ENCODE measurements around the gene CELF2.
"Not testable (repeated sequence)": the region's sequence is repeated elsewhere in the genome, so short reads cannot be mapped to it uniquely, and the experiment has no call there.

CELF2 gene

GRCh38 chr10:11119843-11120242 is 102.2 kb downstream of the CELF2 start:
- no peaks in the 10 kb centered on the region for H3K27me3 ChIP-seq (ENCODE audit: control insufficient read depth in 1 of 2, insufficient read depth in 2 of 2, low read length in 2 of 2)
- no peaks in the 10 kb centered on the region for H3K36me3 ChIP-seq (ENCODE audit: insufficient read depth, low read length)
- H3K27ac ChIP-seq (ENCODE audit: low read depth, low read length): no peak overlapping the region
- H3K4me3 ChIP-seq (ENCODE audit: low read depth in 1 of 2, low read length in 2 of 2): no peak overlapping the region
- peaks cover 26% of the 10 kb centered on the region for H3K4me1 ChIP-seq (ENCODE audit: insufficient read depth, low read length)
- no peaks in the 10 kb centered on the region for H3K9me3 ChIP-seq (ENCODE audit: low read length)
- no peak overlapping the region for H3K9ac ChIP-seq (ENCODE audit: low read length)

- Histone ChIP-seq H3K36me3 (ENCODE audit: insufficient read depth, low read length) (no peaks in the 10 kb centered on the region), H3K4me3 (ENCODE audit: low read depth in 1 of 2, low read length in 2 of 2) (no peak overlapping the region), H3K9ac (ENCODE audit: low read length) (no peak overlapping the region), H3K9me3 (ENCODE audit: low read length) (no peaks in the 10 kb centered on the region), H3K27me3 (ENCODE audit: control insufficient read depth in 1 of 2, insufficient read depth in 2 of 2, low read length in 2 of 2) (no peaks in the 10 kb centered on the region), H3K27ac (ENCODE audit: low read depth, low read length) (no peak overlapping the region), H3K4me1 (ENCODE audit: insufficient read depth, low read length) (peaks cover 26% of the 10 kb centered on the region)
Observed at GRCh38 chr10:11120711-11121110, 103.0 kb downstream of the CELF2 start.

- not testable (repeated sequence) for H3K9me3 ChIP-seq (ENCODE audit: low read length); H3K4me3 ChIP-seq (ENCODE audit: low read depth in 1 of 2, low read length in 2 of 2); H3K27me3 ChIP-seq (ENCODE audit: control insufficient read depth in 1 of 2, insufficient read depth in 2 of 2, low read length in 2 of 2); H3K36me3 ChIP-seq (ENCODE audit: insufficient read depth, low read length); H3K9ac ChIP-seq (ENCODE audit: low read length); H3K27ac ChIP-seq (ENCODE audit: low read depth, low read length)
- peaks cover 26% of the 10 kb centered on the region for H3K4me1 ChIP-seq (ENCODE audit: insufficient read depth, low read length)
Observed at GRCh38 chr10:11123892-11124291, 106.2 kb downstream of the CELF2 start.

GRCh38 chr10:11125004-11125403 is 107.3 kb downstream of the CELF2 start:
- H3K4me1 ChIP-seq (ENCODE audit: insufficient read depth, low read length): peaks cover 26% of the 10 kb centered on the region
- H3K27ac ChIP-seq (ENCODE audit: low read depth, low read length): no peak overlapping the region
- H3K27me3 ChIP-seq (ENCODE audit: control insufficient read depth in 1 of 2, insufficient read depth in 2 of 2, low read length in 2 of 2): no peaks in the 10 kb centered on the region
- no peaks in the 10 kb centered on the region for H3K9me3 ChIP-seq (ENCODE audit: low read length)
- H3K9ac ChIP-seq (ENCODE audit: low read length): no peak overlapping the region
- H3K4me3 ChIP-seq (ENCODE audit: low read depth in 1 of 2, low read length in 2 of 2): no peak overlapping the region
- no peaks in the 10 kb centered on the region for H3K36me3 ChIP-seq (ENCODE audit: insufficient read depth, low read length)

GRCh38 chr10:11127017-11127416 is 109.3 kb downstream of the CELF2 start:
- not testable (repeated sequence) for H3K9me3 ChIP-seq (ENCODE audit: low read length); H3K27ac ChIP-seq (ENCODE audit: low read depth, low read length); H3K9ac ChIP-seq (ENCODE audit: low read length); H3K27me3 ChIP-seq (ENCODE audit: control insufficient read depth in 1 of 2, insufficient read depth in 2 of 2, low read length in 2 of 2); H3K4me3 ChIP-seq (ENCODE audit: low read depth in 1 of 2, low read length in 2 of 2); H3K36me3 ChIP-seq (ENCODE audit: insufficient read depth, low read length)
- H3K4me1 ChIP-seq (ENCODE audit: insufficient read depth, low read length): peaks cover 14% of the 10 kb centered on the region

- Histone ChIP-seq H3K27me3 (ENCODE audit: control insufficient read depth in 1 of 2, insufficient read depth in 2 of 2, low read length in 2 of 2) (no peaks in the 10 kb centered on the region), H3K4me3 (ENCODE audit: low read depth in 1 of 2, low read length in 2 of 2) (no peak overlapping the region), H3K4me1 (ENCODE audit: insufficient read depth, low read length) (peaks cover 3% of the 10 kb centered on the region), H3K9ac (ENCODE audit: low read length) (no peak overlapping the region), H3K27ac (ENCODE audit: low read depth, low read length) (no peak overlapping the region), H3K36me3 (ENCODE audit: insufficient read depth, low read length) (no peaks in the 10 kb centered on the region), H3K9me3 (ENCODE audit: low read length) (no peaks in the 10 kb centered on the region)
Observed at GRCh38 chr10:11131112-11131639, 113.5 kb downstream of the CELF2 start.

GRCh38 chr10:11134411-11134810 is 116.7 kb downstream of the CELF2 start:
- Histone ChIP-seq H3K27ac (ENCODE audit: low read depth, low read length) (no peak overlapping the region), H3K9ac (ENCODE audit: low read length) (no peak overlapping the region), H3K27me3 (ENCODE audit: control insufficient read depth in 1 of 2, insufficient read depth in 2 of 2, low read length in 2 of 2) (no peaks in the 10 kb centered on the region), H3K4me1 (ENCODE audit: insufficient read depth, low read length) (peaks cover 10% of the 10 kb centered on the region), H3K4me3 (ENCODE audit: low read depth in 1 of 2, low read length in 2 of 2) (no peak overlapping the region), H3K36me3 (ENCODE audit: insufficient read depth, low read length) (no peaks in the 10 kb centered on the region), H3K9me3 (ENCODE audit: low read length) (no peaks in the 10 kb centered on the region)

GRCh38 chr10:11135709-11136108 is 118.0 kb downstream of the CELF2 start:
- Histone ChIP-seq H3K4me1 (ENCODE audit: insufficient read depth, low read length) (peaks cover 7% of the 10 kb centered on the region), H3K4me3 (ENCODE audit: low read depth in 1 of 2, low read length in 2 of 2) (no peak overlapping the region), H3K27ac (ENCODE audit: low read depth, low read length) (no peak overlapping the region), H3K9ac (ENCODE audit: low read length) (no peak overlapping the region), H3K36me3 (ENCODE audit: insufficient read depth, low read length) (no peaks in the 10 kb centered on the region), H3K27me3 (ENCODE audit: control insufficient read depth in 1 of 2, insufficient read depth in 2 of 2, low read length in 2 of 2) (no peaks in the 10 kb centered on the region), H3K9me3 (ENCODE audit: low read length) (no peaks in the 10 kb centered on the region)

GRCh38 chr10:11138314-11139033 is 120.8 kb downstream of the CELF2 start:
- Histone ChIP-seq H3K27ac (ENCODE audit: low read depth, low read length) (no peak overlapping the region), H3K27me3 (ENCODE audit: control insufficient read depth in 1 of 2, insufficient read depth in 2 of 2, low read length in 2 of 2) (no peaks in the 10 kb centered on the region)

GRCh38 chr10:11140963-11141362 is 123.3 kb downstream of the CELF2 start:
- Histone ChIP-seq H3K4me3 (ENCODE audit: low read depth in 1 of 2, low read length in 2 of 2) (no peak overlapping the region), H3K9me3 (ENCODE audit: low read length) (no peaks in the 10 kb centered on the region), H3K27ac (ENCODE audit: low read depth, low read length) (no peak overlapping the region), H3K9ac (ENCODE audit: low read length) (no peak overlapping the region), H3K36me3 (ENCODE audit: insufficient read depth, low read length) (no peaks in the 10 kb centered on the region), H3K4me1 (ENCODE audit: insufficient read depth, low read length) (peaks cover 21% of the 10 kb centered on the region), H3K27me3 (ENCODE audit: control insufficient read depth in 1 of 2, insufficient read depth in 2 of 2, low read length in 2 of 2) (no peaks in the 10 kb centered on the region)

More at GRCh38 chr10:11138314-11139033, 120.8 kb downstream of the CELF2 start:
- peaks cover 7% of the 10 kb centered on the region for H3K4me1 ChIP-seq (ENCODE audit: insufficient read depth, low read length)
- no peaks in the 10 kb centered on the region for H3K36me3 ChIP-seq (ENCODE audit: insufficient read depth, low read length)
- no peaks in the 10 kb centered on the region for H3K9me3 ChIP-seq (ENCODE audit: low read length)
- no peak overlapping the region for H3K4me3 ChIP-seq (ENCODE audit: low read depth in 1 of 2, low read length in 2 of 2)
- H3K9ac ChIP-seq (ENCODE audit: low read length): no peak overlapping the region

- Histone ChIP-seq H3K9ac (ENCODE audit: low read length) (no peak overlapping the region), H3K36me3 (ENCODE audit: insufficient read depth, low read length) (no peaks in the 10 kb centered on the region), H3K4me3 (ENCODE audit: low read depth in 1 of 2, low read length in 2 of 2) (no peak overlapping the region), H3K27ac (ENCODE audit: low read depth, low read length) (no peak overlapping the region), H3K4me1 (ENCODE audit: insufficient read depth, low read length) (peaks cover 26% of the 10 kb centered on the region), H3K9me3 (ENCODE audit: low read length) (no peaks in the 10 kb centered on the region), H3K27me3 (ENCODE audit: control insufficient read depth in 1 of 2, insufficient read depth in 2 of 2, low read length in 2 of 2) (no peaks in the 10 kb centered on the region)
Observed at GRCh38 chr10:11141571-11142091, 124.0 kb downstream of the CELF2 start.

GRCh38 chr10:11142777-11143176 is 125.1 kb downstream of the CELF2 start:
- Histone ChIP-seq H3K27me3 (ENCODE audit: control insufficient read depth in 1 of 2, insufficient read depth in 2 of 2, low read length in 2 of 2) (no peaks in the 10 kb centered on the region), H3K9ac (ENCODE audit: low read length) (no peak overlapping the region), H3K36me3 (ENCODE audit: insufficient read depth, low read length) (no peaks in the 10 kb centered on the region), H3K27ac (ENCODE audit: low read depth, low read length) (no peak overlapping the region), H3K4me3 (ENCODE audit: low read depth in 1 of 2, low read length in 2 of 2) (no peak overlapping the region), H3K9me3 (ENCODE audit: low read length) (no peaks in the 10 kb centered on the region), H3K4me1 (ENCODE audit: insufficient read depth, low read length) (peaks cover 37% of the 10 kb centered on the region)
